VCaP (cell line): ENCODE data around the gene IMPDH1.

ENCODE experiments used
- H3K27ac ChIP-seq: fragments of 450-650 bp; 2 replicates; pipeline ENCODE4 v1.5.1; 2017
- CTCF ChIP-seq: fragments of 450-650 bp; conservative IDR thresholded peaks from 2 replicates; pipeline ENCODE4 v1.5.1; 2017; ENCODE audit warnings: mild to moderate bottlenecking, moderate library complexity

Gene IMPDH1

GRCh38 chr7:128356546-128357216 lies 53.1 kb downstream of the IMPDH1 start:
- peak overlapping the region; percentile 31 for H3K27ac ChIP-seq
- no peak for TF ChIP-seq CTCF

- H3K27ac ChIP-seq = no peak overlapping the region
- TF ChIP-seq CTCF = no peak
These were observed 56.2 kb downstream of the IMPDH1 start for GRCh38 chr7:128353610-128354009.

GRCh38 chr7:128353189-128353588 lies 56.6 kb downstream of the IMPDH1 start:
- no peak for TF ChIP-seq CTCF

GRCh38 chr7:128352636-128353035 lies 57.1 kb downstream of the IMPDH1 start:
- H3K27ac ChIP-seq = no peak overlapping the region

More at GRCh38 chr7:128353189-128353588, 56.6 kb downstream of the IMPDH1 start:
- no peak overlapping the region for H3K27ac ChIP-seq

GRCh38 chr7:128352153-128352537 lies 57.6 kb downstream of the IMPDH1 start:
- H3K27ac ChIP-seq = no peak overlapping the region
- no peak for TF ChIP-seq CTCF

More at GRCh38 chr7:128352636-128353035, 57.1 kb downstream of the IMPDH1 start:
- no peak for TF ChIP-seq CTCF

GRCh38 chr7:128351296-128352152 lies 58.3 kb downstream of the IMPDH1 start:
- TF ChIP-seq CTCF = no peak
- no peak overlapping the region for H3K27ac ChIP-seq

GRCh38 chr7:128350708-128351295 lies 59.0 kb downstream of the IMPDH1 start:
- H3K27ac ChIP-seq = no peak overlapping the region
- no peak for TF ChIP-seq CTCF
